ENCODE results near the gene FAM117B.
"Not testable (repeated sequence)": the region's sequence is repeated elsewhere in the genome, so short reads cannot be mapped to it uniquely, and the experiment has no call there.

The FAM117B gene

DNA sequence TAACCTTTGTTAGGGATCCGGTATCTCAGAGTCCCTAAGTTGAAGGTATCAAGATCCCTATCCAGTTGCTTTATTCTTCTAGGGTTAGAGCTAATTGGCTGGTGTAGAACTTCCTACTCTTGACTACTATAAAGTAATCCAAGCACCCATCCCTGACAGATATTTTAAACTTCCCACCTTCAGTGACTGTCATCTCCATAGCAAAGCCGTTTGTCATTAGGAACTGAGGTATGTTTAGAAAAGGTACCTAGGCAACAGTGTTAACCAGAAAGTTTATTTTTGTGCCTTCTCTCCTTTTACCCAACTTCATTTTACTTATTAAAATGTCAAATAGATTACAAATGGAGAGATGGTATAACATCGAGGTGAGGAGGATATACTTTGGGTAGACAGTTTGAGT lies 4.5 kb downstream of the FAM117B start:
- no peak for FAIRE-seq

DNA sequence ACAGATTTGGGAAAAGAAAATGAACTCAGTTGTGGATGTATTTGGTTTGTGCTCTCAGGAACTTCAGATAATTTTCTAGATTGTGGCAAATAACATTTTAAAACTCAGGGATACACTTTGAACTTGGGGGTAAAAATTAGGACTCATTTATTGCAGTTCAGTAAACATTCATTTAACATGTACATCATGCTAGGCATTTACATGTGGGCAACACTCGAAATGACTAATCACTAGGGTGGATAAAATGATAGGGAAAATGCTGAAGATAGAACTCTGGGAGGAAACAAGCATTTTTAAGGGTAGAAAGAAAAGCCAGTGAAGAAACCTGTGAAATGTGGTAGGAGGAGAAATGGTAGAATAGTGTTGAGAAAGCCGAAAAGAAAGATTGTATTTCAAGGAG lies 7.8 kb downstream of the FAM117B start:
- no peak for FAIRE-seq

DNA sequence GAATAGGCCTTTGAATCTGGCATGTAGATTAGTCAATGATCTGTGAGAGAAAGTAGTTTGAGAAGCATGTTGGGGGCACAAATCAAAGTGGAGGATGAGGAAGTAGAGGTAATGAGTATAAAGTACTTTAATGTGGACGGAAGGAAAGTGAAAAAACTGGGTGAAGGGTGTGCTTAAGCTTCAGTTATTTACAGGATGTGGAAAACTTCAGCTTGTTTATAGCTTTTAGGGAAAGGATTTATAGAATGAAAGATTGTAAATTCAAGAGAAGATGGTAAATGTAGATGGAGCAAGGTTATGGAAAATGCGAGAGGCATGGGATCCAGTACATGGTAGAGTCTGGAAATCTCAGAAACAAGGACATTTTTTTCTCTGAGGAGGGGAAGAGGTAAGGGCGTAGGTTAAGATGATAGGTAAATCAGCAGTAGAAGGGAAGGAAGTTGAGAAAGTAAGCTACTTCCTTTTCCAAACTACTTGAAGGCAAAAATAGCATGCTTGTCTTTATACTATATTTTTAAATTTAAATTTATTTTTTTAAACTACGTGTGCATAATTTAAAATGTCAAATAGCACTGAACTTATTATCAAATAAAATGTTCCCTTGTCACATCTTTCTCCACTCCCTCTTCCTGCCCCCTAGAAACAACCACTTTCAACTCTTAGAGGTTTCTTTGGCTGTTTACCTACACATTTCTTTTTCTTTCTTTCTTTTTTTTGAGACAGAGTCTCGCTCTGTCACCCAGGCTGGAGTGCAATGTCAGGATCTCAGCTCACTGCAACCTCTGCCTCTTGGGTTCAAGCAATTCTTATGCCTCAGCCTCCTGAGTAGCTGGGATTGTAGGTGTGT lies 8.5 kb downstream of the FAM117B start:
- no peak for FAIRE-seq

DNA sequence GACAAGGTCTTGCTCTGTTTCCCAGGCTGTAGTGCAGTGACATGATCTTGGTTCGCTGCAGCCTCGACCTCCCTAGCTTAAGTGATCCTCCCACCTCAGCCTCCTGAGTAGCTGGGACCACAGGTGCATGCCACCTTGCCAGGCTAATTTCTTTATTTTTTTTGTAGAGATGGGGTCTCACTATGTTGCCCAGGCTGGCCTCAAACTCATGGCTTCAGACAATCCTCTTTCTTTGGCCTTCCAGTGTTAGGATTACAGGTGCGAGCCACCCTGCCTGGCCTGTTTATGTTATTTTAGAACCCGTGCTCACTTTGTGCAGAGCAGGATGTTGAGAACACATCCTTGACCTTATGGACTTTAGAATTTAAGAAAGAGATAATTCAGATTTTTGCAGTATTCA lies 17.4 kb downstream of the FAM117B start:
- no peak for FAIRE-seq

GRCh38 chr2:202653890-202654289 lies 19.1 kb downstream of the FAM117B start:
- FAIRE-seq = no peak

DNA sequence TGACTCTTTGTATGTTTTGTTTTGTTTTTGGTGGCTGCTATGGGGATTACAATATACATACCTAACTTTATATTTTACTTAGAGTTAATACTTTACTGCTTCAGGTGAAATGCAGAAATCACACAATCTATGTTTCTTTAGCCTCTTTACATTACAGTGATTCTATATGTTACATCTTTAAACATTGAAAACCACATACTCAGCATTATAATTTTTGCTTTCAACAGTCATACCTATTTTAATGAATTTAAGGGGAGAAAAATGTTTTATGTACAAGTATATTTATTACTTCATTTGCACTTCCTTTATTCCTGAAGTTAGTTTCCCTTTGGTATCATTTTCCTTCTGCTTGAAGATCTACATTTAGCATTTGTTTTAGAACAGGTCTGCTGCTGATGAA lies 23.1 kb downstream of the FAM117B start:
- no peak for FAIRE-seq

GRCh38 chr2:202660796-202661195 lies 26.0 kb downstream of the FAM117B start:
- no peak for FAIRE-seq

GRCh38 chr2:202669841-202670240 lies 35.1 kb downstream of the FAM117B start:
- no peak for FAIRE-seq

GRCh38 chr2:202671317-202672035 lies 36.7 kb downstream of the FAM117B start:
- FAIRE-seq = no peak

- not testable (repeated sequence) for FAIRE-seq
Observed at GRCh38 chr2:202675097-202675496, 40.3 kb downstream of the FAM117B start.

DNA sequence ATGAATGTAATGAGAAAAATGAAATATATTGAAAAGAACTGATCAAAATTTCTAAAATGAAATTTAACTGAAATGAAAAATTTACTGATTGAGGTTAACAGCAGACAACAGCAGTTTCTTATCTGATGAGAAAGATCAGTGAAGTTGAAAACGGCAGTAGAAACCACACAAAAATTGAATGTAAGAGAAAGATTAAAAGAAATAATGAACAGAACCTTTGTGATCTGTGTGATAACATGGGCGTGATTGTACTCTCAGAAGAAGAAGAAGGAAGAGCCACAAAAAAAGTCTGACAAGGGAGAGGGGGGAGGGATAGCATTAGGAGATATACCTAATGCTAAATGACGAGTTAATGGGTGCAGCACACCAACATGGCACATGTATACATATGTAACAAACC lies 45.2 kb downstream of the FAM117B start:
- FAIRE-seq = no peak

- no peak for FAIRE-seq
Observed at GRCh38 chr2:202680512-202680911, 45.7 kb downstream of the FAM117B start.

GRCh38 chr2:202681688-202682205 lies 47.0 kb downstream of the FAM117B start:
- no peak for FAIRE-seq

GRCh38 chr2:202682274-202682673 lies 47.5 kb downstream of the FAM117B start:
- FAIRE-seq = no peak

DNA sequence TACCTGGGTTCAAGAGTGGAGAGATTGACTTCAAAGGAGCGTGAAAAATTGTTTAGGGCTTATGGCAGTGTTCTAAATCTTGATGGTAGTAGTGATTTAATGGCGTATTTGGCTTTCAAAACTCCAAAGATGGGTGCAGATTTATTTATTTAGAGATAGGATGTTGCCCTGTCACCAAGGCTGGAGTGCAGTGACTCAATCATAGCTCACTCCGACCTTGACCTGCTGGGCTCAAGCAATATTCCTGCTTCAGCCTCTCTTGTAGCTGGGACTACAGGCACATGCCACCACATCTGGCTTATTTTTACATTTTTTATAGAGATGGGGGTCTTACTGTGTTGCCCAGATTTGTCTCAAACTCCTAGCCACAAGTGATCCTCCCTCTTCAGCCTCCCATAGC lies 52.5 kb downstream of the FAM117B start:
- no peak for FAIRE-seq

- no peak for FAIRE-seq
Observed at GRCh38 chr2:202689459-202689858, 54.7 kb downstream of the FAM117B start.

GRCh38 chr2:202689898-202690297 lies 55.1 kb downstream of the FAM117B start:
- FAIRE-seq = no peak

DNA sequence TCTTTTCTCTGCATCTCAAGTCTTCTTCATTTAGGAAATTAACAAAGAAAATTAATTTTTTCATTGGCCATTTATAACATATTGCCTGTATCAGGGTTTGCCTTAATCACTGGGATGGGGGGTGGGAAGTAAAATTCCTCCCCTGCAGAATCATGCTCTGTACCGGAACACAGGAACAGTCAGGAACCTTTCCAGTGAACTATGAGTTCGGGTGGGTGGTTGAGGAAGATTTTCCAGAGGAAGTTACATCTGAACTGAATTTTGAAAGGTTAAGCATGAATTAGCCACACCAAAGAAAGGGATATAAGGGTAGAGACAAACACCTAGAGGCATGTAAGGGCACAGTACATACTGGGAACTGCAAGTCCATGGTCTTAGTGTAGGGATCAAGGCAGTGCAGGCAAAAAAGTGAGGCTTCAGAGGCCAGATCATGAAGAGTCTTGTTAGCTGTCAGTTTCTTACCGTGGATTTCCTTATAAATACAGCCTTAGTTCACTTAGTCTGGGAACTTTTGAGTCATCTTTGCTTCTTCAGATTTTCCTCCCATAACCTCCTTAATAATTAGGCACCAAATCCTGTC lies 55.6 kb downstream of the FAM117B start:
- no peak for FAIRE-seq

- FAIRE-seq = no peak
Observed at GRCh38 chr2:202693503-202693902, 58.7 kb downstream of the FAM117B start.

GRCh38 chr2:202695166-202695565 lies 60.4 kb downstream of the FAM117B start:
- no peak for FAIRE-seq

GRCh38 chr2:202700075-202700901 lies 65.5 kb downstream of the FAM117B start:
- FAIRE-seq = no peak

DNA sequence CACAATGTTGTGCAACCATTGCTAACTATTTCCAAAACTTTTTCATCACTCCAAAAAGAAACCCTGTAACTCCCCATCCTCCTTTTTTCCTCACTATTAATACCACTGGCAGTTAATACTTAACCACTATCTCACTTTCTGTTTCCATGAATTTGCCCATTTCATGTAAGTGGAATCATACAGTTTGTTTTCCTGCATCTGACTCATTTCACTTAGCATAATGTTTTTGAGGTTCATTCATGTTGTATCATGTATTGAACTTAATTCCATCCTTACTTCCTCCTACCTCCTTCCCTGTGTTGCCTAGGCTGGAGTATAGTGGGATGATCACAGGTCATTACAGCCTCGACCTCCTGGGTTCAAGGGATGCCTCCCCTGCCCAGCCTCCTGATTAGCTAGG lies 68.3 kb downstream of the FAM117B start:
- FAIRE-seq = no peak

DNA sequence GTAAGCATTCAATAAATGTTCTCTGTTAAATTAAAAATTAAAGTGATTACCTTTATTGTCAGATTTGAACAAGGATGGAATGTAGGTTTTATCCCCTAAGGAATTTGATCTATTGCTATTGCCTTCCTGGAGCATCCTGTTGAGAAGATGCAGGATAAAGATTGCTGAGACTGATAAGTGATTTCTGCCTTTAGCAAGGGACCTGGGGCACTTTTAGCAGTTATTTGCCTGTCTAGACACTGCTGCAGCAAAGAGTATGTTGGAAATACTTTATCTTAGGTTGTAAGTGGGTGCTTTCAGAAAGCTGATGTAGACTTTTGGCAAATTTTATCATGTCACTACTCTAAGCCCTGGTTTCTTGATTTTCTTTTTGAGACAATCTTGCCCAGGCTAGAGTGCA lies 69.5 kb downstream of the FAM117B start:
- FAIRE-seq = no peak

All from TTC549 (cell line).